Breast epithelium (tissue), 3 donors: Measurements from ENCODE around the gene CADM2.

Source experiments
- CTCF ChIP-seq, 3 donors: fragments of 450-650 bp; IDR thresholded peaks; one replicate each; pipeline ENCODE4 v1.5.1; 2016 to 2017; ENCODE audit warnings: antibody characterized with exemption in 3 of 3, mild to moderate bottlenecking in 3 of 3, moderate library complexity in 3 of 3
- POLR2A ChIP-seq: fragments of 450-650 bp; IDR thresholded peaks from one replicate; pipeline ENCODE4 v1.6.1; 2016; ENCODE audit warnings: antibody characterized with exemption, mild to moderate bottlenecking, moderate library complexity

GRCh38 chr3:85316252-85316651 lies 357.5 kb downstream of the CADM2 start:
- TF ChIP-seq CTCF (IDR thresholded peaks at IDR 0.05) (no peak), POLR2A (no peak)
